K562 (cell line): ENCODE measurements around the gene SIAE. TPM values are rescaled to one million over a fixed set of nuclear protein-coding genes. Genes with fewer than 3 reads are reported as not detected.

Experiments used
- ATAC-seq: fragments of 200-7000 bp; cut with Tn5 transposase; 3 replicates; pipeline ENCODE4 v1.9.1; 2020; ENCODE audit warnings: moderate library complexity
- BruUV-seq: library from RNA; stranded (reverse); fragments of 400-500 nt; replicated peaks from 2 replicates; lab custom pipeline; 2021; lab: Mats Ljungman, UMichigan
- CTCF ChIA-PET: fragments of 300-600 bp; formaldehyde crosslinking; extraction: SDS; loops from one replicate; lab custom pipeline; 2021; ENCODE audit warnings: low intra/inter-chr PET ratio; lab: Yijun Ruan, JAX
- POLR2A ChIA-PET: fragments of 300-600, 350-650 bp; sonication (Branson Sonifier 250); formaldehyde crosslinking; extraction: SDS; loops from one replicate; lab custom pipeline; 2021; ENCODE audit warnings: antibody characterized with exemption, inconsistent platforms; lab: Yijun Ruan, JAX
- DNase-seq, 4 experiments: peaks; one replicate each; pipeline versions ENCODE4 v3.0.0 to v3.0.0-alpha.2; 2011 to 2018; ENCODE audit warnings: low spot score in 3 of 4, mixed read lengths in 3 of 4; ENCODE audit errors: extremely low read depth in 1 of 4
- FAIRE-seq: peaks from 2 replicates; lab custom pipeline; 2011; peaks lifted over from hg19 to GRCh38; lab: Jason Lieb, UNC
- H2AFZ ChIP-seq: 2 replicates; pipeline ENCODE4 v1.6.0; 2011; ENCODE audit warnings: low read depth, low read length, control low read depth, inconsistent platforms
- H3K27ac ChIP-seq: fragments of 200-600 bp; 3 replicates; pipeline ENCODE4 v1.8.0; 2011; ENCODE audit warnings: low read depth, mild to moderate bottlenecking, control low read depth, inconsistent platforms, low read length, moderate library complexity, mixed read lengths; ENCODE audit errors: extremely low read depth
- H3K27me3 ChIP-seq, 2 experiments: fragments of 300-600 bp in 1 of 2; 2 replicates in 1 of 2; 3 replicates in 1 of 2; pipeline versions ENCODE4 v1.6.0 to v1.8.0; 2011; ENCODE audit warnings: inconsistent platforms in 2 of 2, low read length in 2 of 2, mild to moderate bottlenecking in 1 of 2, mixed read lengths in 1 of 2, moderate library complexity in 1 of 2; ENCODE audit not compliant: control insufficient read depth in 2 of 2, insufficient read depth in 2 of 2
- H3K36me3 ChIP-seq: fragments of 300-600 bp; 3 replicates; pipeline ENCODE4 v1.8.0; 2011; ENCODE audit warnings: mild to moderate bottlenecking, low read length, inconsistent platforms; ENCODE audit not compliant: control insufficient read depth, insufficient read depth
- H3K4me1 ChIP-seq, 2 experiments: fragments of 200-600 bp in 1 of 2; replicated peaks in 1 of 2; 2 replicates in 1 of 2; 3 replicates in 1 of 2; pipeline versions ENCODE4 v1.5.1 to v1.8.0; 2011; ENCODE audit warnings: inconsistent platforms in 2 of 2, low read length in 2 of 2, mild to moderate bottlenecking in 1 of 2, mixed read lengths in 1 of 2, moderate library complexity in 1 of 2; ENCODE audit not compliant: control insufficient read depth in 2 of 2, insufficient read depth in 2 of 2
- H3K4me2 ChIP-seq: 2 replicates; pipeline ENCODE4 v1.6.1; 2011; ENCODE audit warnings: low read length, control low read depth, inconsistent platforms, mixed read lengths; ENCODE audit not compliant: insufficient read depth
- H3K4me3 ChIP-seq: fragments of 200-600 bp; sonication (generic), shearing (Covaris generic); 2 replicates; pipeline ENCODE4 v1.5.1; 2016; ENCODE audit warnings: control low read depth, inconsistent platforms
- H3K79me2 ChIP-seq: fragments of 200-600 bp; 3 replicates; pipeline ENCODE4 v1.8.0; 2011; ENCODE audit warnings: low read length, inconsistent platforms; ENCODE audit not compliant: control insufficient read depth, insufficient read depth
- H3K9ac ChIP-seq, 2 experiments: 2 replicates each; pipeline versions ENCODE4 v1.6.0 to v1.6.1; 2011; ENCODE audit warnings: low read depth in 2 of 2, low read length in 2 of 2, control low read depth in 1 of 2, inconsistent platforms in 1 of 2, mild to moderate bottlenecking in 1 of 2, mixed read lengths in 1 of 2; ENCODE audit not compliant: insufficient read depth in 1 of 2
- H3K9me1 ChIP-seq: one replicate; pipeline ENCODE4 v1.6.0; 2011; ENCODE audit warnings: inconsistent platforms, mild to moderate bottlenecking, low read length, moderate library complexity; ENCODE audit not compliant: control insufficient read depth, insufficient read depth
- H3K9me3 ChIP-seq: replicated peaks from 2 replicates; pipeline ENCODE4 v1.5.1; 2011; ENCODE audit warnings: low read depth, low read length, inconsistent platforms; ENCODE audit not compliant: control insufficient read depth, insufficient read depth
- H4K20me1 ChIP-seq: replicated peaks from 2 replicates; pipeline ENCODE4 v1.6.1; 2011; ENCODE audit warnings: low read length, inconsistent platforms, mixed read lengths; ENCODE audit not compliant: control insufficient read depth, insufficient read depth
- ATF2 ChIP-seq: sonication (generic); formaldehyde crosslinking; IDR thresholded peaks from 2 replicates; pipeline ENCODE4 v1.8.1; 2022; ENCODE audit warnings: missing genetic modification reagents
- CTCF ChIP-seq, 3 experiments: IDR thresholded peaks in 2 of 3; conservative IDR thresholded peaks in 1 of 3; 2 replicates each; pipeline ENCODE4 v1.5.1; 2011 to 2012; ENCODE audit warnings: low read length in 3 of 3, mild to moderate bottlenecking in 3 of 3, control low read depth in 2 of 3, improper control_type of control experiment in 1 of 3, inconsistent platforms in 1 of 3, low read depth in 1 of 3, mixed read lengths in 1 of 3, moderate library complexity in 1 of 3; ENCODE audit not compliant: insufficient read depth in 2 of 3
- E2F3 ChIP-seq: fragments of 250-450 bp; sonication (Bioruptor Pico); IDR thresholded peaks from 2 replicates; pipeline ENCODE4 v1.4.0; 2020; ENCODE audit warnings: mild to moderate bottlenecking
- E2F8 ChIP-seq: fragments of 450-650 bp; IDR thresholded peaks from 2 replicates; pipeline ENCODE4 v1.7.1; 2018; ENCODE audit warnings: mild to moderate bottlenecking, low read depth; ENCODE audit not compliant: partially characterized antibody
- MAFG ChIP-seq: fragments of 450-650 bp; conservative IDR thresholded peaks from 2 replicates; pipeline ENCODE4 v1.6.1; 2016; ENCODE audit warnings: missing genetic modification characterization, missing compliant biosample characterization
- PTBP1 ChIP-seq: fragments of 200-400 bp; formaldehyde crosslinking; IDR thresholded peaks from 2 replicates; pipeline ENCODE4 v1.6.1; 2017; ENCODE audit warnings: low read depth, low read length
- RAD21 ChIP-seq, 2 experiments: fragments of 250-450 bp in 1 of 2; fragments of 450-650 bp in 1 of 2; sonication (Bioruptor Pico) in 1 of 2; formaldehyde crosslinking in 1 of 2; IDR thresholded peaks in 1 of 2; conservative IDR thresholded peaks in 1 of 2; 2 replicates each; pipeline versions ENCODE4 v1.4.0 to v1.8.0; 2020 to 2022; ENCODE audit warnings: mild to moderate bottlenecking in 2 of 2, moderate library complexity in 1 of 2
- TAF9B ChIP-seq: fragments of 450-650 bp; IDR thresholded peaks from 2 replicates; pipeline ENCODE4 v1.6.1; 2018; ENCODE audit warnings: mild to moderate bottlenecking; ENCODE audit not compliant: partially characterized antibody
- TEAD2 ChIP-seq: fragments of 450-650 bp; IDR thresholded peaks from 2 replicates; pipeline ENCODE4 v1.6.1; 2016; ENCODE audit warnings: missing genetic modification characterization, control low read depth, missing compliant biosample characterization
- TRIM24 ChIP-seq, 2 experiments: fragments of 450-650 bp; IDR thresholded peaks; 2 replicates each; pipeline ENCODE4 v1.6.1; 2016
- ZC3H4 ChIP-seq: sonication (generic); formaldehyde crosslinking; IDR thresholded peaks from 2 replicates; pipeline ENCODE4 v1.9.0; 2021; ENCODE audit warnings: missing genetic modification reagents, borderline replicate concordance
- ZNF57 ChIP-seq: fragments of 450-650 bp; formaldehyde crosslinking; IDR thresholded peaks from 2 replicates; pipeline ENCODE4 v1.4.0; 2020; ENCODE audit warnings: mild to moderate bottlenecking, moderate library complexity
- ZNF639 ChIP-seq, 2 experiments: fragments of 200-800 bp in 1 of 2; sonication (Bioruptor generic) in 1 of 2; sonication (generic) in 1 of 2; formaldehyde crosslinking in 1 of 2; IDR thresholded peaks in 1 of 2; conservative IDR thresholded peaks in 1 of 2; 2 replicates each; pipeline versions ENCODE4 v1.5.0 to v1.6.1; 2016 to 2020; ENCODE audit warnings: missing compliant biosample characterization in 1 of 2, missing genetic modification characterization in 1 of 2, missing genetic modification reagents in 1 of 2
- WGBS: fragments of 100-300 bp; shearing (Covaris generic); methylation state at CpG from one replicate; pipeline ENCODE4 v1.1.6; 2016; ENCODE audit warnings: low coverage, mixed read lengths; ENCODE audit not compliant: insufficient coverage; ENCODE audit errors: missing lambda C conversion rate; 5-methylcytosine and 5-hydroxymethylcytosine counted together
- in situ Hi-C: fragments of 300-500 bp; cut with MboI; formaldehyde crosslinking; loops from 4 replicates; pipeline ENCODE4 v1.15.0; 2018; ENCODE audit warnings: inconsistent platforms, mixed read lengths
- intact Hi-C: fragments of 100-400 bp; cut with micrococcal nuclease; formaldehyde crosslinking; loops from 2 replicates; pipeline ENCODE4 v1.14.2; 2022
- polyA plus RNA-seq, 8 experiments: library from polyadenylated mRNA; depleted of rRNA in 4 of 8; stranded (reverse) in 5 of 8; unstranded in 3 of 8; fragments of >200 nt; fragmentation: Nextera tagmentation in 2 of 8; fragmentation: Illumina TruSeq in 1 of 8; extraction: Ambion mirVana in 2 of 8; extraction: Trizol in 1 of 8; gene quantifications; 2 replicates each; pipeline versions ENCODE4 v1.2.1 to v1.2.3, GENCODE V29; 2011 to 2014; ENCODE audit warnings: inconsistent platforms in 1 of 8, missing spikeins in 1 of 8
- total RNA-seq, 7 experiments: library from RNA; depleted of rRNA in 6 of 7; stranded (reverse); fragments of >200 nt in 6 of 7; fragmentation: Illumina TruSeq in 2 of 7; extraction: Trizol in 2 of 7; gene quantifications; 2 replicates each; pipeline versions ENCODE4 v1.2.1 to v1.2.3, GENCODE V29; 2011 to 2021; ENCODE audit warnings: low replicate concordance in 1 of 7

SIAE gene
- total and polyA plus RNA-seq, 9 of the 15 experiments (the other 6 are each of a cell fraction or from before 2014, with no cell fraction given) = 0.89 to 9.6 (median 3.7) TPM

GRCh38 chr11:124633355-124633754 lies 40.2 kb downstream of the SIAE start (continued):
- TF ChIP-seq RAD21 (CRISPR knock-in tag; conservative IDR thresholded peaks at IDR 0.05 in 1 of 2, IDR thresholded peaks at IDR 0.05 in 1 of 2) (0 out of 4 replicates have a peak, but pooled peaks of 1 of the 2 experiments have one; percentile 8), ZNF639 (CRISPR knock-in tag; conservative IDR thresholded peaks at IDR 0.05 in 1 of 2, IDR thresholded peaks at IDR 0.05 in 1 of 2) (no peak), CTCF (IDR thresholded peaks at IDR 0.05 in 2 of 3, conservative IDR thresholded peaks at IDR 0.05 in 1 of 3; ENCODE audit: insufficient read depth in 2 of 3, low read depth in 1 of 3, low read length in 3 of 3) (peak; percentile 26 to 48 (median 40); a peak in 3 of 6 replicates)

- ATAC-seq (no peak), FAIRE-seq (no peak), DNase-seq (no peak)
- Histone ChIP-seq H3K27ac (no peak overlapping the region), H3K4me3 (no peak overlapping the region), H2AFZ (no peak overlapping the region), H4K20me1 (no peaks in the 10 kb centered on the region), H3K9me1 (peaks cover 4% of the 10 kb centered on the region), H3K27me3 (no peaks in the 10 kb centered on the region), H3K9me3 (no peaks in the 10 kb centered on the region), H3K79me2 (peaks cover 12% of the 10 kb centered on the region), H3K9ac (no peak overlapping the region), H3K36me3 (peaks cover 86% of the 10 kb centered on the region), H3K4me1 (peaks cover 0 to 9% of the 10 kb centered on the region in 2 experiments; a peak in 2 of 5 replicates), H3K4me2 (no peak overlapping the region)
- POLR2A ChIA-PET = interaction anchor here (1.6 kb wide), 1 partner anchor 10 kb away, joined by 9 read pairs; no protein-coding TSS in a partner anchor
- WGBS = 92% methylated on average over 4 of the region's 4 CpGs
- CTCF ChIA-PET = no interaction called here
- intact Hi-C loops (no loop called here), in situ Hi-C loops (no loop called here)
- BruUV-seq = no TSS peak
- TF ChIP-seq E2F8 = no peak
- TF ChIP-seq TRIM24 (IDR thresholded peaks at IDR 0.05) = no peak
- no peak for TF ChIP-seq E2F3 (CRISPR knock-in tag)
- no peak for TF ChIP-seq PTBP1
- TF ChIP-seq TEAD2 = no peak
- no peak for TF ChIP-seq TAF9B
- no peak for TF ChIP-seq ZC3H4 (CRISPR knock-in tag)
- TF ChIP-seq MAFG (tag) = no peak
- no peak for TF ChIP-seq ZNF57 (CRISPR knock-in tag)
- no peak for TF ChIP-seq ATF2 (CRISPR knock-in tag)
These were observed 43.6 kb downstream of the SIAE start for GRCh38 chr11:124629961-124630360.
